HepG2 (cell line): ENCODE measurements around the gene C20orf96. TPM values are rescaled to one million over a fixed set of nuclear protein-coding genes. Genes with fewer than 3 reads are reported as not detected.

Experiments used
- AFF4 ChIP-seq: sonication (generic); formaldehyde crosslinking; IDR thresholded peaks from 2 replicates; pipeline ENCODE4 v1.4.0; 2020; ENCODE audit warnings: missing genetic modification reagents
- CEBPZ ChIP-seq: IDR thresholded peaks from 2 replicates; pipeline ENCODE4 v1.6.1; 2012; ENCODE audit warnings: low read length, improper control_type of control experiment
- ETV6 ChIP-seq: sonication (generic); formaldehyde crosslinking; conservative IDR thresholded peaks from 2 replicates; pipeline ENCODE4 v1.4.0; 2020; ENCODE audit warnings: missing genetic modification reagents
- EZH2 ChIP-seq: conservative IDR thresholded peaks from 2 replicates; pipeline ENCODE4 v1.6.1; 2012; ENCODE audit warnings: mild to moderate bottlenecking, low read depth, low read length, moderate library complexity
- HIC2 ChIP-seq: sonication (generic); formaldehyde crosslinking; IDR thresholded peaks from 2 replicates; pipeline ENCODE4 v1.9.0; 2022; ENCODE audit warnings: low read depth, missing genetic modification reagents
- HMGA1 ChIP-seq: sonication (generic); formaldehyde crosslinking; conservative IDR thresholded peaks from 2 replicates; pipeline ENCODE4 v1.4.0; 2020; ENCODE audit warnings: missing genetic modification reagents
- NFIB ChIP-seq: sonication (generic); formaldehyde crosslinking; IDR thresholded peaks from 2 replicates; pipeline ENCODE4 v1.9.0; 2021; ENCODE audit warnings: missing genetic modification reagents, mild to moderate bottlenecking, borderline replicate concordance
- SUZ12 ChIP-seq: fragments of 150-350 bp; IDR thresholded peaks from 2 replicates; pipeline ENCODE4 v1.6.1; 2014; ENCODE audit warnings: low read depth, low read length
- ZIK1 ChIP-seq: sonication (generic); formaldehyde crosslinking; IDR thresholded peaks from 2 replicates; pipeline ENCODE4 v1.5.0; 2020; ENCODE audit warnings: mild to moderate bottlenecking, low read depth, missing genetic modification reagents, borderline replicate concordance
- polyA plus RNA-seq, 8 experiments: library from polyadenylated mRNA; depleted of rRNA in 3 of 8; stranded (reverse) in 7 of 8; unstranded in 1 of 8; fragments of >200 nt; fragmentation: Illumina TruSeq in 4 of 8; extraction: Trizol in 4 of 8; gene quantifications; 2 replicates each; pipeline versions ENCODE4 v1.2.1 to v1.2.3, GENCODE V29; 2011 to 2016; ENCODE audit warnings: low read depth in 4 of 8, missing spikeins in 1 of 8, mixed read lengths in 1 of 8; ENCODE audit not compliant: insufficient read depth in 1 of 8
- total RNA-seq, 5 experiments: library from RNA; depleted of rRNA; stranded (reverse); fragments of >200 nt; fragmentation: Illumina TruSeq; extraction: Trizol; gene quantifications; 2 replicates each; pipeline ENCODE4 v1.2.3, GENCODE V29; 2016; ENCODE audit warnings: low read depth in 1 of 5
- TF ChIP-seq, protein P1 (sequence below): sonication (generic); formaldehyde crosslinking; conservative IDR thresholded peaks from 2 replicates; pipeline ENCODE4 v1.5.0; 2020; ENCODE audit warnings: missing genetic modification reagents

C20orf96 gene
- total and polyA plus RNA-seq, 2 of the 13 experiments (the other 11 are each of a cell fraction or from before 2014, with no cell fraction given): 3.8 to 20.6 TPM

DNA sequence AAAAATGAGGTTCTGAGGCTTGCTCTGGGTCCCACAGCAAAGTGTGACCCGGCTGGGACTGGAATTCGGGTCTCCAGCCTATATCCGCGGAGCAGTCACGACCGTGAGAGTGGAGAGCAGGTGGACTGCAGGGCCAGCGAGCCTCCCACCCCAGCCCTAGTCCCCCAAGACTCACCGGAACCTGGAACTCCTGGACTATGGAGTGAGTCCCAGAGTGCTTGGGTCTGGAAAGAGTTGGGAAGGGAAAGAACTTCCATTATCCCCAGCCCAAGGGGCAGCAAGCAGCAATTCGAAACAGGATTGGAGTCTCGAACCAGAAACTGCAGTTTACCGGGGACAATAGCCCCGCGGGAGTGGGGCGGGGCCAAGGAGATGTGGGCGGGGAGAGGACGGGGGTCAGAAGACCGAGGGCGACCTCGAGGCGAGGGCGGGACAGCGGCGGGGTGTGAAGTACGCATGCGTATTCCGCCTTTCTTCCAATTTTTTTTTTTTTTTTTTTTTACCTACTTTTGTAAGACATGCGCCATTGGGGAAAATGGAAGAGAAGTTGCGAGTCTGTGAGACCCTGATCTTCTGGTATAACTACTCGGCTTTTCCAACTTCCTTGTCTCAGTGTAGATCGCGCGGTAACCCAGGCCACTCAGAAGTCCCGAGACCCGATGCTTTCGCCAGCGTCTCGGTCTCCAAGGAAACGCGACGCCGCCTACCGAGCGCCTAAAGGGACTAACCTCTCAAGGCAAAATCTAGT lies at the start of gene C20orf96 (continued):
- no peak for TF ChIP-seq SUZ12
- no peak for TF ChIP-seq HMGA1 (CRISPR knock-in tag)
- peak; percentile 56; the same call in 1 of the 2 replicates for TF ChIP-seq ZIK1 (CRISPR knock-in tag)
- no peak for TF ChIP-seq HIC2 (CRISPR knock-in tag)
- TF ChIP-seq EZH2: no peak
- no peak for TF ChIP-seq CEBPZ
- TF ChIP-seq, protein P1, sequence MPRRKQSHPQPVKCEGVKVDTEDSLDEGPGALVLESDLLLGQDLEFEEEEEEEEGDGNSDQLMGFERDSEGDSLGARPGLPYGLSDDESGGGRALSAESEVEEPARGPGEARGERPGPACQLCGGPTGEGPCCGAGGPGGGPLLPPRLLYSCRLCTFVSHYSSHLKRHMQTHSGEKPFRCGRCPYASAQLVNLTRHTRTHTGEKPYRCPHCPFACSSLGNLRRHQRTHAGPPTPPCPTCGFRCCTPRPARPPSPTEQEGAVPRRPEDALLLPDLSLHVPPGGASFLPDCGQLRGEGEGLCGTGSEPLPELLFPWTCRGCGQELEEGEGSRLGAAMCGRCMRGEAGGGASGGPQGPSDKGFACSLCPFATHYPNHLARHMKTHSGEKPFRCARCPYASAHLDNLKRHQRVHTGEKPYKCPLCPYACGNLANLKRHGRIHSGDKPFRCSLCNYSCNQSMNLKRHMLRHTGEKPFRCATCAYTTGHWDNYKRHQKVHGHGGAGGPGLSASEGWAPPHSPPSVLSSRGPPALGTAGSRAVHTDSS (CRISPR knock-in tag): no peak
- TF ChIP-seq AFF4 (CRISPR knock-in tag): no peak
- no peak for TF ChIP-seq NFIB (CRISPR knock-in tag)
- TF ChIP-seq ETV6 (CRISPR knock-in tag): no peak
- TF ChIP-seq, all 625 proteins: peak for 227
